H1 (cell line): Measurements from ENCODE around the gene PNMA8C. TPM values are rescaled to one million over a fixed set of nuclear protein-coding genes. Genes with fewer than 3 reads are reported as not detected.

Source experiments
- HDAC2 ChIP-seq, 2 experiments: fragments of 300-600 bp in 1 of 2; sonication (generic) in 1 of 2; IDR thresholded peaks; 2 replicates each; pipeline ENCODE4 v1.6.1; 2011 to 2012; ENCODE audit warnings: low read depth in 2 of 2, low read length in 2 of 2, mild to moderate bottlenecking in 2 of 2, moderate library complexity in 2 of 2, borderline replicate concordance in 1 of 2, inconsistent platforms in 1 of 2
- SAP30 ChIP-seq: fragments of 300-600 bp; sonication (generic); IDR thresholded peaks from 2 replicates; pipeline ENCODE4 v1.7.1; 2012; ENCODE audit warnings: low read length, moderate library complexity, mild to moderate bottlenecking, inconsistent platforms; ENCODE audit not compliant: insufficient read depth, insufficient replicate concordance
- TAF7 ChIP-seq: optimal IDR thresholded peaks from 2 replicates; pipeline ENCODE3; 2011; ENCODE audit warnings: low read depth, mild to moderate bottlenecking, inconsistent platforms, low read length, moderate library complexity, borderline replicate concordance
- TEAD4 ChIP-seq: IDR thresholded peaks from 2 replicates; pipeline ENCODE4 v1.6.1; 2012; ENCODE audit warnings: low read depth, low read length, inconsistent platforms, mixed read lengths
- polyA plus RNA-seq, 7 experiments: library from polyadenylated mRNA; depleted of rRNA in 3 of 7; stranded (reverse) in 5 of 7; unstranded in 2 of 7; fragments of >200 nt in 5 of 7; fragments of 200-250 nt in 2 of 7; gene quantifications; 1 replicate in 5 of 7; 2 replicates in 1 of 7; 4 replicates in 1 of 7; pipeline versions ENCODE4 v1.2.1 to v1.2.3, GENCODE V29; 2011 to 2013; ENCODE audit warnings: missing spikeins in 2 of 7, mixed read lengths in 2 of 7
- total RNA-seq: library from RNA; stranded (reverse); fragmentation: NEBNext Ultra II Directional; extraction: Animal tissue kit (Norgen Biotek cat#: 25700); gene quantifications from 2 replicates; pipeline ENCODE4 v1.2.1, GENCODE V29; 2021

Gene PNMA8C
- total and polyA plus RNA-seq, 2 of the 8 experiments (the other 6 are each of a cell fraction or from before 2014, with no cell fraction given) = 0.53 to 1.8 TPM

DNA sequence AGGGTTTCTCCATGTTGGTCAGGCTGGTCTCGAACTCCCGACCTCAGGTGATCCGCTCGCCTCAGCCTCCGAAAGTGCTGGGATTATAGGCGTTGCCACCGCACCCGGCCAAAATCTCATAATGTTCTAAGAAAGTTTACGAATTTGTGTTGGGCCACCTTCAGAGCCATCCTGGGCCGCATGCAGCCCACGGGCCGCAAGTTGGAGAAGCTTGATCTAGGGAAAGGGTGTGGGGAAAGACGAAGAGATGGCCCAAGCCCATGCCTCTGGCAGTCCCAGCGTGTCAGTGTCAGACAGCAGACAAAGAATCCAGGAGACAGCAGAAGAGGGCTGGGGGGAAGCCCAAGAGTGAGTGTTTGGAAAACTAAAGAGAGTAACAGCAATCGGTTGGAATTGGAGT is 17.3 kb upstream of the PNMA8C start (continued):
- no peak for TF ChIP-seq SAP30
- TF ChIP-seq HDAC2 (IDR thresholded peaks at IDR 0.05; ENCODE audit: borderline replicate concordance in 1 of 2, low read depth in 2 of 2, low read length in 2 of 2) = no peak
- TF ChIP-seq TAF7 = no peak
- no peak for TF ChIP-seq TEAD4
